NT2/D1 (cell line): ENCODE data around the gene ACTR2.
"Not testable (repeated sequence)": the region's sequence is repeated elsewhere in the genome, so short reads cannot be mapped to it uniquely, and the experiment has no call there.

Experiments used
- DNase-seq: peaks from one replicate; pipeline ENCODE4 v3.0.0-alpha.2; 2011; ENCODE audit warnings: low read depth, low spot score
- H3K27me3 ChIP-seq: 2 replicates; pipeline ENCODE4 v1.6.0; 2011; ENCODE audit warnings: mild to moderate bottlenecking; ENCODE audit not compliant: insufficient read length, insufficient read depth
- H3K36me3 ChIP-seq: 2 replicates; pipeline ENCODE4 v1.6.1; 2011; ENCODE audit warnings: mild to moderate bottlenecking, low read length, mixed read lengths; ENCODE audit not compliant: insufficient read depth, insufficient read length
- H3K4me1 ChIP-seq: 2 replicates; pipeline ENCODE4 v1.5.1; 2011; ENCODE audit not compliant: insufficient read depth, insufficient read length
- H3K4me3 ChIP-seq: 2 replicates; pipeline ENCODE4 v1.5.1; 2011; ENCODE audit warnings: low read depth; ENCODE audit not compliant: insufficient read length
- H3K9ac ChIP-seq: 2 replicates; pipeline ENCODE4 v1.6.0; 2011; ENCODE audit warnings: low read depth; ENCODE audit not compliant: insufficient read length
- H3K9me3 ChIP-seq: 2 replicates; pipeline ENCODE4 v1.5.1; 2011; ENCODE audit warnings: mild to moderate bottlenecking, low read length; ENCODE audit not compliant: insufficient read depth
- SUZ12 ChIP-seq: IDR thresholded peaks from 2 replicates; pipeline ENCODE4 v1.6.1; 2011; ENCODE audit not compliant: insufficient read length, insufficient read depth; ENCODE audit errors: extremely low read depth
- YY1 ChIP-seq: IDR thresholded peaks from 2 replicates; pipeline ENCODE4 v1.6.1; 2011; ENCODE audit not compliant: insufficient read length, insufficient read depth
- ZNF274 ChIP-seq: IDR thresholded peaks from 2 replicates; pipeline ENCODE4 v1.6.1; 2011; ENCODE audit warnings: mild to moderate bottlenecking, low read depth, low read length

ACTR2 gene

GRCh38 chr2:65314801-65315441, 87.3 kb downstream of the ACTR2 start:
- Histone ChIP-seq H3K4me1 (no peaks in the 10 kb centered on the region), H3K9me3 (no peaks in the 10 kb centered on the region), H3K9ac (no peak overlapping the region), H3K36me3 (peaks cover 23% of the 10 kb centered on the region), H3K27me3 (no peaks in the 10 kb centered on the region), H3K4me3 (no peak overlapping the region)
- no peak for TF ChIP-seq YY1
- no peak for TF ChIP-seq SUZ12
- no peak for TF ChIP-seq ZNF274
- no peak for DNase-seq

DNA sequence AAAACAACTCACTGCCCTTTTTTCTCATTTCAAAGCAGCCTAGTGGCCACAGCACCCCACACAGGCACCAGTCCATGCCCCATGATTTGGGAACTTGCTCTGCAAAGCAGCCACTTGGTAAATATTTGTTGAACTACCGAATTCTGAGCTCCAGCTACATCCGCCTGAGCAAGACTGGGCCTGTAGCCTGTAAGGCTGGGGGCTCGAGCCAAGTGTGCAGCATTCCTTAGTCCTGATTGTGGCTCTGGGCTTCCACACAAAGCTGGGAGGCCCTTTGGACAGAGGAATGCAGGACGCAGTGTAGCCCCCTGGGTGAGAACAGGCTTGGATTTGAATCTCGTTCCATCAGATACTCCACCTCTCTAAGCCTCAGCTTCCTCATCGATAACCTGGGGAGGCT, 88.4 kb downstream of the ACTR2 start:
- no peak for DNase-seq
- H3K27me3 ChIP-seq: no peaks in the 10 kb centered on the region
- H3K9me3 ChIP-seq: no peaks in the 10 kb centered on the region
- H3K9ac ChIP-seq: no peak overlapping the region
- TF ChIP-seq SUZ12 (no peak), YY1 (no peak), ZNF274 (no peak)
- peaks cover 23% of the 10 kb centered on the region for H3K36me3 ChIP-seq
- H3K4me3 ChIP-seq: no peak overlapping the region
- H3K4me1 ChIP-seq: no peaks in the 10 kb centered on the region

- not testable (repeated sequence) for H3K9me3 ChIP-seq, H3K4me1 ChIP-seq, H3K27me3 ChIP-seq, DNase-seq, H3K4me3 ChIP-seq, H3K9ac ChIP-seq
- H3K36me3 ChIP-seq: peaks cover 18% of the 10 kb centered on the region
Measured at GRCh38 chr2:65317351-65317750, 89.7 kb downstream of the ACTR2 start.

- Histone ChIP-seq H3K4me1 (no peaks in the 10 kb centered on the region), H3K4me3 (no peak overlapping the region), H3K27me3 (no peaks in the 10 kb centered on the region), H3K9me3 (no peaks in the 10 kb centered on the region), H3K9ac (no peak overlapping the region), H3K36me3 (peaks cover 15% of the 10 kb centered on the region)
- no peak for DNase-seq
- TF ChIP-seq ZNF274: no peak
- no peak for TF ChIP-seq SUZ12
Measured at GRCh38 chr2:65317841-65318240, 90.2 kb downstream of the ACTR2 start.

- Histone ChIP-seq H3K4me3 (no peak overlapping the region), H3K9me3 (no peaks in the 10 kb centered on the region), H3K9ac (no peak overlapping the region), H3K4me1 (no peaks in the 10 kb centered on the region), H3K27me3 (no peaks in the 10 kb centered on the region), H3K36me3 (peaks cover 3% of the 10 kb centered on the region)
- TF ChIP-seq YY1 (no peak), ZNF274 (no peak), SUZ12 (no peak)
- no peak for DNase-seq
Measured at GRCh38 chr2:65319072-65319673, 91.5 kb downstream of the ACTR2 start.

DNA sequence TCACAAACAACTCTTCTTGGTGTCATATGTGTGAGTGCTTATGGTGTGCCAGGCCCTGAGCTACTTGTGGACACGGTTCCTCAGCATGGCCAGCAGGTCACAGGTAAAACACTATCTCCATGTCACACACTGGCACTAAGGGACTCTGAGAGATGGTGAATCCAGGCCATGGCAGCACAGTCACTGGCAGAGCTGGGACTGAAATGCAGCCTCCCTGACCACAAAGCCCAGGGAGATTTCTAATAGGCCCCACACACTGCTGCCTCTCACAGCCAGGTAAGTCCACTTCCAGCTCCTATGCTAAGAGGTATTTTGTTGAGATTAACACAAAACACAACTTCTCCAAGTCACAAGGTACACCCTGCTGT, 92.0 kb downstream of the ACTR2 start:
- Histone ChIP-seq H3K4me1 (no peaks in the 10 kb centered on the region), H3K9ac (no peak overlapping the region), H3K4me3 (no peak overlapping the region), H3K9me3 (no peaks in the 10 kb centered on the region), H3K27me3 (no peaks in the 10 kb centered on the region), H3K36me3 (peaks cover 3% of the 10 kb centered on the region)
- DNase-seq: no peak
- TF ChIP-seq SUZ12 (no peak), ZNF274 (no peak), YY1 (no peak)

DNA sequence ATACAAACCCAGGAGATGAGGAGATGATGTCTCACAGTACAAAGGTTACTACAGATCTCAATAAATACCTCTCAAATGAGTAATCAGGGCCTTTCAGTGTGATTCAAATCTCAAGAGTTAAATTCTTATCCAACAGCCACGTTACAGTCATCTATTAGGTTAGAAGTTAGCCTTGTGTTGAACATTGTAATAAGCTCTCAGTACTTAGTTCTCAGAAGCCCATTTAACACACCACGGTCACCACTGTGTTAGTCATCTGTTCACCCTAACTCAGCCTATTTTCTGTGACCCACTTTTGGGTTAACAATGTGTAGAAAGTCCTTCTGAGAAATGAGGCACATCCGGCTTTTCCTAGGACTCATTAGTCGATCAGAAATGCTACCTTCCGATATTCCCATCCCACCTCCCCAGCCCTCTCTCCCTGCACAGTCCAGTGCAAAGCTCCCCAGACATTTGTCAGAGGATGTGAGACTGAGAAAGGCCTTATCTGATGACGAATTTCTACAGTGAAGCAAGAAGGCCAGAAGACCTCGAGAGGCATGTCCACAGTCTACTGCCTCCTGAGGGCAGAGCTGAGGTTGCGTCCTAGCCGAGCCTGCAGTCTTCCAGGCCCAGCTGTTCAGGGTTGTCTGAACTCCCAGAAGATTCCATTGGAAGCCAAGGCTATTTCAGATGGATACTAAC, 92.6 kb downstream of the ACTR2 start:
- Histone ChIP-seq H3K9me3 (no peaks in the 10 kb centered on the region), H3K4me3 (no peak overlapping the region), H3K36me3 (peaks cover 3% of the 10 kb centered on the region), H3K27me3 (no peaks in the 10 kb centered on the region), H3K9ac (no peak overlapping the region), H3K4me1 (no peaks in the 10 kb centered on the region)
- TF ChIP-seq ZNF274: no peak
- no peak for TF ChIP-seq SUZ12
- TF ChIP-seq YY1: no peak
- DNase-seq: peak; percentile 13
